B cell (primary cell): ENCODE data around the gene CBLB. TPM values are rescaled to one million over a fixed set of nuclear protein-coding genes. Genes with fewer than 3 reads are reported as not detected.

Experiments used
- ATAC-seq: fragments of 200-7000 bp; cut with Tn5 transposase; one replicate; pipeline ENCODE4 v1.10.0; 2021; ENCODE audit warnings: low read depth, mild to moderate bottlenecking, moderate number of reproducible peaks, moderate library complexity
- CTCF ChIA-PET: fragments of 350-600 bp; sonication (Branson Sonifier 250); formaldehyde crosslinking; loops from one replicate; lab custom pipeline; 2021; ENCODE audit warnings: antibody characterized with exemption, inconsistent platforms; lab: Charles Lee
- POLR2A ChIA-PET: fragments of 350-600 bp; sonication (Branson Sonifier 250); formaldehyde crosslinking; loops from one replicate; lab custom pipeline; 2021; ENCODE audit warnings: antibody characterized with exemption; lab: Charles Lee
- DNase-seq: peaks from one replicate; pipeline ENCODE4 v3.0.0; 2013
- H2AFZ ChIP-seq: 2 replicates; pipeline ENCODE4 v1.6.1; 2012; ENCODE audit warnings: mild to moderate bottlenecking, low read depth, low read length; ENCODE audit not compliant: insufficient read depth, poor library complexity, severe bottlenecking
- H3K27ac ChIP-seq, 2 donors: 1 replicate in 1 of 2; 2 replicates in 1 of 2; pipeline ENCODE4 v1.5.1; 2012 to 2013; ENCODE audit warnings: low read length in 2 of 2, mild to moderate bottlenecking in 2 of 2, moderate library complexity in 1 of 2
- H3K27me3 ChIP-seq, 4 experiments: fragments of 200-600 bp in 1 of 4; sonication (generic) in 1 of 4; replicated peaks in 1 of 4; 1 replicate in 2 of 4; 2 replicates in 2 of 4; pipeline versions ENCODE4 v1.6.1 to v1.7.0; 2013 to 2016; ENCODE audit warnings: low read length in 3 of 4, mild to moderate bottlenecking in 2 of 4, mixed read lengths in 1 of 4, moderate library complexity in 1 of 4; ENCODE audit not compliant: insufficient read depth in 4 of 4, control insufficient read depth in 3 of 4; ENCODE audit errors: control extremely low read depth in 1 of 4
- H3K36me3 ChIP-seq, 2 experiments: replicated peaks in 1 of 2; 1 replicate in 1 of 2; 2 replicates in 1 of 2; pipeline versions ENCODE4 v1.6.1 to v1.7.1; 2013; ENCODE audit warnings: low read length in 1 of 2; ENCODE audit not compliant: insufficient read depth in 2 of 2, control insufficient read depth in 1 of 2; ENCODE audit errors: control extremely low read depth in 1 of 2, extremely low read depth in 1 of 2
- H3K4me1 ChIP-seq, 2 donors: fragments of 200-600 bp in 1 of 2; sonication (generic) in 1 of 2; 1 replicate in 1 of 2; 2 replicates in 1 of 2; pipeline versions ENCODE4 v1.5.1 to v1.6.1; 2013 to 2017; ENCODE audit warnings: low read length in 2 of 2; ENCODE audit not compliant: control insufficient read depth in 2 of 2, insufficient read depth in 2 of 2
- H3K4me2 ChIP-seq: replicated peaks from 2 replicates; pipeline ENCODE3; 2012; ENCODE audit warnings: mild to moderate bottlenecking, low read depth, low read length; ENCODE audit not compliant: poor library complexity, severe bottlenecking
- H3K4me3 ChIP-seq, 5 experiments: fragments of 200-600 bp in 1 of 5; sonication (generic) in 1 of 5; 1 replicate in 3 of 5; 2 replicates in 2 of 5; pipeline versions ENCODE4 v1.5.1 to v1.7.0; 2011 to 2016; ENCODE audit warnings: low read length in 4 of 5, mild to moderate bottlenecking in 4 of 5, low read depth in 2 of 5, control low read depth in 1 of 5, moderate library complexity in 1 of 5; ENCODE audit not compliant: insufficient read depth in 1 of 5; ENCODE audit errors: control extremely low read depth in 1 of 5, extremely low read depth in 1 of 5
- H3K79me2 ChIP-seq: fragments of 200-600 bp; sonication (generic); one replicate; pipeline ENCODE4 v1.6.0; 2016; ENCODE audit warnings: low read length; ENCODE audit not compliant: control insufficient read depth, insufficient read depth
- H3K9ac ChIP-seq: fragments of 200-600 bp; sonication (generic); 2 replicates; pipeline ENCODE4 v1.6.1; 2017; ENCODE audit warnings: mild to moderate bottlenecking, low read length, moderate library complexity
- H3K9me3 ChIP-seq, 3 donors: one replicate each; pipeline versions ENCODE4 v1.6.1 to v1.7.1; 2013; ENCODE audit warnings: low read length in 2 of 3; ENCODE audit not compliant: control insufficient read depth in 2 of 3, insufficient read depth in 1 of 3; ENCODE audit errors: control extremely low read depth in 1 of 3
- H4K20me1 ChIP-seq: 2 replicates; pipeline ENCODE4 v1.6.0; 2012; ENCODE audit warnings: mild to moderate bottlenecking, low read length; ENCODE audit not compliant: insufficient read depth, control insufficient read depth, poor library complexity, severe bottlenecking
- H3K27ac Mint-ChIP-seq: one replicate; pipeline ENCODE4 v1.8.0; 2021; ENCODE audit warnings: mixed read lengths
- H3K27me3 Mint-ChIP-seq: one replicate; pipeline ENCODE4 v1.8.0; 2021; ENCODE audit warnings: mixed read lengths
- H3K4me1 Mint-ChIP-seq: one replicate; pipeline ENCODE4 v1.8.0; 2021; ENCODE audit warnings: mixed read lengths
- H3K4me3 Mint-ChIP-seq: one replicate; pipeline ENCODE4 v1.8.0; 2021; ENCODE audit warnings: mixed read lengths
- H3K9me3 Mint-ChIP-seq: one replicate; pipeline ENCODE4 v1.8.0; 2022; ENCODE audit warnings: mixed read lengths; ENCODE audit not compliant: insufficient read depth
- CTCF ChIP-seq: fragments of 200-600 bp; IDR thresholded peaks from one replicate; pipeline ENCODE4 v1.8.0; 2022; ENCODE audit warnings: antibody characterized with exemption, mild to moderate bottlenecking
- EZH2 ChIP-seq: IDR thresholded peaks from 2 replicates; pipeline ENCODE4 v1.6.1; 2012; ENCODE audit warnings: borderline replicate concordance, low read depth, mild to moderate bottlenecking, moderate library complexity, low read length; ENCODE audit not compliant: insufficient read depth, poor library complexity, severe bottlenecking
- WGBS: methylation state at CpG from one replicate; pipeline ENCODE4 v1.1.5; 2013; ENCODE audit warnings: missing lambda C conversion rate; ENCODE audit not compliant: insufficient coverage; 5-methylcytosine and 5-hydroxymethylcytosine counted together
- intact Hi-C: fragments of 100-400 bp; cut with micrococcal nuclease; formaldehyde crosslinking; loops from one replicate; pipeline ENCODE4 v1.10.0; 2022
- polyA plus RNA-seq: library from polyadenylated mRNA; depleted of rRNA; stranded (reverse); fragments of >200 nt; gene quantifications from 2 replicates; pipeline ENCODE4 v1.2.3, GENCODE V29; 2012
- total RNA-seq, 2 donors: library from RNA; stranded (reverse); fragments of 120-200 nt in 1 of 2; gene quantifications; 1 replicate in 1 of 2; 2 replicates in 1 of 2; pipeline versions ENCODE4 v1.2.3 to v1.2.4, GENCODE V29; 2013 to 2022

The CBLB gene
- total and polyA plus RNA-seq, 2 donors (not counting 1 experiment from before 2014, with no cell fraction given) = 19.0 to 135 TPM

- Histone ChIP-seq H3K9ac (no peak overlapping the region), H3K4me1 (peaks cover 37 to 65% of the 10 kb centered on the region in 2 donors), H3K36me3 (no peaks in the 10 kb centered on the region), H3K27me3 (no peaks in the 10 kb centered on the region), H3K4me3 (no peak overlapping the region), H3K27ac (peak overlapping the region in 1 of 2 donors; percentile 86), H3K79me2 (peaks cover 63% of the 10 kb centered on the region), H2AFZ (no peak overlapping the region), H4K20me1 (no peaks in the 10 kb centered on the region), H3K9me3 (peaks cover 0 to 4% (median 0%) of the 10 kb centered on the region in 3 donors), H3K4me2 (peak overlapping the region; percentile 51)
- ChIA-PET CTCF (interaction anchor here (0.6 kb wide), 1 partner anchor 367 kb away, joined by 3 read pairs; no protein-coding TSS in a partner anchor), POLR2A (no interaction called here)
- WGBS = 61% methylated on average over 4 of the region's 5 CpGs
- peak overlapping the region; percentile 32 for H3K4me3 Mint-ChIP-seq
- H3K4me1 Mint-ChIP-seq = peaks cover 70% of the 10 kb centered on the region
- TF ChIP-seq CTCF = no peak
- TF ChIP-seq EZH2 = no peak
- H3K9me3 Mint-ChIP-seq = no peaks in the 10 kb centered on the region
- intact Hi-C loops = loop anchor here (2.0 to 5.0 kb wide), 3 partner anchors 33 to 48 kb away; no protein-coding TSS in a partner anchor
- DNase-seq (peak; percentile 24), ATAC-seq (no peak)
- H3K27me3 Mint-ChIP-seq = no peaks in the 10 kb centered on the region
- peak overlapping the region; percentile 78 for H3K27ac Mint-ChIP-seq
Observed at GRCh38 chr3:105800320-105800719, 68.5 kb downstream of the CBLB start.

GRCh38 chr3:105799286-105799685, 69.5 kb downstream of the CBLB start:
- ChIA-PET CTCF (no interaction called here), POLR2A (interaction anchor here (0.7 to 1.4 kb wide), 2 partner anchors 32 to 38 kb away, joined by 3 to 4 read pairs; no protein-coding TSS in a partner anchor)
- Mint-ChIP-seq H3K27me3 (no peaks in the 10 kb centered on the region), H3K27ac (peak overlapping the region; percentile 59), H3K4me1 (peaks cover 66% of the 10 kb centered on the region), H3K4me3 (no peak overlapping the region), H3K9me3 (no peaks in the 10 kb centered on the region)
- Histone ChIP-seq H3K27me3 (no peaks in the 10 kb centered on the region), H3K4me3 (no peak overlapping the region), H3K9ac (no peak overlapping the region), H2AFZ (no peak overlapping the region), H3K27ac (no peak overlapping the region), H4K20me1 (peaks cover 1% of the 10 kb centered on the region), H3K9me3 (peaks cover 0 to 3% (median 0%) of the 10 kb centered on the region in 3 donors), H3K79me2 (peaks cover 65% of the 10 kb centered on the region), H3K4me1 (peaks cover 37 to 61% of the 10 kb centered on the region in 2 donors), H3K4me2 (peak overlapping the region; percentile 50), H3K36me3 (no peaks in the 10 kb centered on the region)
- WGBS = no CpG with 5 or more reads among the region's 3 CpGs
- DNase-seq (no peak), ATAC-seq (no peak)
- TF ChIP-seq EZH2 (no peak), CTCF (no peak)
- intact Hi-C loops = loop anchor here (2.0 kb wide), 2 partner anchors 56 to 70 kb away; partner anchors contain the start of gene CBLB
